K562 (cell line): Measurements from ENCODE around the gene SYS1. TPM values are rescaled to one million over a fixed set of nuclear protein-coding genes. Genes with fewer than 3 reads are reported as not detected.
A peak's percentile ranks its signal among the peaks of the same experiment; 100 is the strongest.

ENCODE experiments used
- ARID1B ChIP-seq: fragments of 450-650 bp; IDR thresholded peaks from 2 replicates; pipeline ENCODE4 v1.6.1; 2016; ENCODE audit warnings: antibody characterized with exemption, mild to moderate bottlenecking, inconsistent platforms
- COPS2 ChIP-seq: fragments of 450-650 bp; conservative IDR thresholded peaks from 2 replicates; pipeline ENCODE4 v1.6.1; 2016; ENCODE audit warnings: mild to moderate bottlenecking, moderate library complexity
- DPF2 ChIP-seq: fragments of 450-650 bp; IDR thresholded peaks from 2 replicates; pipeline ENCODE4 v1.6.1; 2016
- EP300 ChIP-seq: IDR thresholded peaks from 2 replicates; pipeline ENCODE4 v1.6.1; 2012; ENCODE audit warnings: low read length, improper control_type of control experiment
- ETV1 ChIP-seq: fragments of 450-650 bp; conservative IDR thresholded peaks from 2 replicates; pipeline ENCODE4 v1.6.1; 2016; ENCODE audit warnings: missing genetic modification characterization, control low read depth, low read depth, missing compliant biosample characterization
- FOXK2 ChIP-seq, 2 experiments: fragments of 450-650 bp; IDR thresholded peaks in 1 of 2; conservative IDR thresholded peaks in 1 of 2; 2 replicates each; pipeline ENCODE4 v1.6.1; 2016; ENCODE audit warnings: low read depth in 2 of 2, mild to moderate bottlenecking in 1 of 2
- MTF1 ChIP-seq: fragments of 250-450 bp; sonication (Bioruptor Pico); IDR thresholded peaks from 2 replicates; pipeline ENCODE4 v1.9.0; 2021; ENCODE audit warnings: moderate library complexity, mild to moderate bottlenecking, inconsistent platforms, borderline replicate concordance
- NFXL1 ChIP-seq: fragments of 450-650 bp; formaldehyde crosslinking; IDR thresholded peaks from 2 replicates; pipeline ENCODE4 v1.4.0; 2021; ENCODE audit warnings: mild to moderate bottlenecking
- POLR2AphosphoS2 ChIP-seq: IDR thresholded peaks from 2 replicates; pipeline ENCODE4 v1.6.1; 2012; ENCODE audit warnings: low read length, improper control_type of control experiment
- PURB ChIP-seq: sonication (generic); formaldehyde crosslinking; IDR thresholded peaks from 2 replicates; pipeline ENCODE4 v1.9.0; 2021; ENCODE audit warnings: low read depth, mild to moderate bottlenecking, missing genetic modification reagents
- PYGO2 ChIP-seq: fragments of 450-650 bp; IDR thresholded peaks from 2 replicates; pipeline ENCODE4 v1.6.1; 2016; ENCODE audit warnings: mild to moderate bottlenecking, missing genetic modification characterization, moderate library complexity, missing compliant biosample characterization
- SMARCA4 ChIP-seq: fragments of 450-650 bp; IDR thresholded peaks from 2 replicates; pipeline ENCODE4 v1.6.1; 2016
- TAF9B ChIP-seq: fragments of 450-650 bp; IDR thresholded peaks from 2 replicates; pipeline ENCODE4 v1.6.1; 2018; ENCODE audit warnings: mild to moderate bottlenecking; ENCODE audit not compliant: partially characterized antibody
- ZFP36 ChIP-seq: fragments of 150-350 bp; IDR thresholded peaks from 2 replicates; pipeline ENCODE4 v1.6.1; 2018; ENCODE audit warnings: low read length, low read depth; ENCODE audit not compliant: partially characterized antibody
- ZNF274 ChIP-seq: IDR thresholded peaks from 2 replicates; pipeline ENCODE4 v1.6.1; 2011; ENCODE audit warnings: low read depth, mild to moderate bottlenecking, low read length, moderate library complexity, borderline replicate concordance
- ZNF3 ChIP-seq: fragments of 250-450 bp; sonication (Bioruptor Pico); IDR thresholded peaks from 2 replicates; pipeline ENCODE4 v1.5.0; 2021; ENCODE audit warnings: mild to moderate bottlenecking, moderate library complexity
- ZNF586 ChIP-seq: fragments of 450-650 bp; formaldehyde crosslinking; conservative IDR thresholded peaks from 2 replicates; pipeline ENCODE4 v1.4.0; 2020; ENCODE audit warnings: mild to moderate bottlenecking, moderate library complexity
- polyA plus RNA-seq, 8 experiments: library from polyadenylated mRNA; depleted of rRNA in 4 of 8; stranded (reverse) in 5 of 8; unstranded in 3 of 8; fragments of >200 nt; fragmentation: Nextera tagmentation in 2 of 8; fragmentation: Illumina TruSeq in 1 of 8; extraction: Ambion mirVana in 2 of 8; extraction: Trizol in 1 of 8; gene quantifications; 2 replicates each; pipeline versions ENCODE4 v1.2.1 to v1.2.3, GENCODE V29; 2011 to 2014; ENCODE audit warnings: inconsistent platforms in 1 of 8, missing spikeins in 1 of 8
- total RNA-seq, 7 experiments: library from RNA; depleted of rRNA in 6 of 7; stranded (reverse); fragments of >200 nt in 6 of 7; fragmentation: Illumina TruSeq in 2 of 7; extraction: Trizol in 2 of 7; gene quantifications; 2 replicates each; pipeline versions ENCODE4 v1.2.1 to v1.2.3, GENCODE V29; 2011 to 2021; ENCODE audit warnings: low replicate concordance in 1 of 7
- TF ChIP-seq, protein P1 (sequence below): sonication (generic); IDR thresholded peaks from 2 replicates; pipeline ENCODE4 v1.6.1; 2016
- TF ChIP-seq, protein P2 (sequence below): sonication (generic); formaldehyde crosslinking; IDR thresholded peaks from 2 replicates; pipeline ENCODE4 v1.8.0; 2022; ENCODE audit warnings: missing genetic modification reagents, mild to moderate bottlenecking, borderline replicate concordance
- TF ChIP-seq, protein P3 (sequence below), 2 experiments: fragments of 150-350 bp in 1 of 2; IDR thresholded peaks; 2 replicates each; pipeline ENCODE4 v1.6.1; 2012 to 2016; ENCODE audit warnings: low read depth in 2 of 2, low read length in 2 of 2, mild to moderate bottlenecking in 1 of 2, moderate library complexity in 1 of 2
- TF ChIP-seq, protein P4 (sequence below): fragments of 450-650 bp; formaldehyde crosslinking; IDR thresholded peaks from 2 replicates; pipeline ENCODE4 v1.4.0; 2022; ENCODE audit warnings: missing genetic modification characterization

Gene SYS1
- total and polyA plus RNA-seq, 9 of the 15 experiments (the other 6 are each of a cell fraction or from before 2014, with no cell fraction given), result 11.1 to 25.2 (median 17.5) TPM

DNA sequence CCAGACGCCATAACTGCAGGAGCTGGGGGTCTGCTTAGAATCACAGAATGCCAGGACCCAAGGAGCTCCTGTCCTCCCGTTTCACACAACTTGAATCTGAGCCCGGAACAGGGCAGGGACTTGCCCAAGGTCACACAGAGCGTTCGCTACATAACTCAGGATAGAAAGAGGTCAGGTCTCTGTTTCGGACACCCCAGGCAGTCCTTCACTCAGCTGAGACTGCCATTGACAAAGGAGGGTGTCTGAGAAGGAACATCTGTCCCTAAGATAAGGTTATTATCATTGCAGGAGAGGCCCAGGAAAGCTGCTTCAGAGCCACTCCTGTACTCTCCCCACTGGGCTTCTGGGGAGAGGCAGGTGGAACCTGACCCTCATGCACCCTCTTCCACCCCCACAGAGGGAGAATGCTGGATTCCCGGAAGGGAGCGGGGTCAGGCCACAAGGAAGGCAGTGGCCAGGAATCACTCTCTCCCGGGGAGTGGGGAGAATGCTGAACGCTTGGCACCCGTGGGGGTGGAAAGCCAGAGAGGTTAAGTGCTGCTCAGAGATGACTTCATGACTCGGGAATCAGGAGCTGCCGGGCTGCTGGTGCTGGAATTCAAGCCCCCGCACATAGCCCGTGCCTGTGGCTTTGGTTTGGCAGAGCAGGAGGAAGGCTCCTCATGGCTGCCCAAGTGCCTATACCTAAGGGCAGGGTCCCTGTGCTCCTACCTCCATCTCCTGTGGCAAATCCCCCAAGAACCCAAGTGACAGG, 25.4 kb upstream of the SYS1 start (continued):
- TF ChIP-seq PYGO2 (tag) (no peak), ZNF274 (no peak), POLR2AphosphoS2 (no peak), ZFP36 (peak; percentile 32), COPS2 (no peak), NFXL1 (CRISPR knock-in tag) (no peak), SMARCA4 (peak; percentile 78), EP300 (peak; percentile 74), ZNF3 (CRISPR knock-in tag) (no peak), ETV1 (no peak), TAF9B (peak; percentile 34), ARID1B (peak; percentile 90), ZNF586 (CRISPR knock-in tag) (no peak), DPF2 (peak; percentile 82), MTF1 (no peak), FOXK2 (conservative IDR thresholded peaks at IDR 0.05 in 1 of 2, IDR thresholded peaks at IDR 0.05 in 1 of 2; ENCODE audit: low read depth in 2 of 2) (no peak), PURB (CRISPR knock-in tag) (no peak)
- TF ChIP-seq, protein P1, sequence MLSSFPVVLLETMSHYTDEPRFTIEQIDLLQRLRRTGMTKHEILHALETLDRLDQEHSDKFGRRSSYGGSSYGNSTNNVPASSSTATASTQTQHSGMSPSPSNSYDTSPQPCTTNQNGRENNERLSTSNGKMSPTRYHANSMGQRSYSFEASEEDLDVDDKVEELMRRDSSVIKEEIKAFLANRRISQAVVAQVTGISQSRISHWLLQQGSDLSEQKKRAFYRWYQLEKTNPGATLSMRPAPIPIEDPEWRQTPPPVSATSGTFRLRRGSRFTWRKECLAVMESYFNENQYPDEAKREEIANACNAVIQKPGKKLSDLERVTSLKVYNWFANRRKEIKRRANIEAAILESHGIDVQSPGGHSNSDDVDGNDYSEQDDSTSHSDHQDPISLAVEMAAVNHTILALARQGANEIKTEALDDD, result no peak
- TF ChIP-seq, protein P2, sequence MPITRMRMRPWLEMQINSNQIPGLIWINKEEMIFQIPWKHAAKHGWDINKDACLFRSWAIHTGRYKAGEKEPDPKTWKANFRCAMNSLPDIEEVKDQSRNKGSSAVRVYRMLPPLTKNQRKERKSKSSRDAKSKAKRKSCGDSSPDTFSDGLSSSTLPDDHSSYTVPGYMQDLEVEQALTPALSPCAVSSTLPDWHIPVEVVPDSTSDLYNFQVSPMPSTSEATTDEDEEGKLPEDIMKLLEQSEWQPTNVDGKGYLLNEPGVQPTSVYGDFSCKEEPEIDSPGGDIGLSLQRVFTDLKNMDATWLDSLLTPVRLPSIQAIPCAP (CRISPR knock-in tag), result no peak
- TF ChIP-seq, protein P3, sequence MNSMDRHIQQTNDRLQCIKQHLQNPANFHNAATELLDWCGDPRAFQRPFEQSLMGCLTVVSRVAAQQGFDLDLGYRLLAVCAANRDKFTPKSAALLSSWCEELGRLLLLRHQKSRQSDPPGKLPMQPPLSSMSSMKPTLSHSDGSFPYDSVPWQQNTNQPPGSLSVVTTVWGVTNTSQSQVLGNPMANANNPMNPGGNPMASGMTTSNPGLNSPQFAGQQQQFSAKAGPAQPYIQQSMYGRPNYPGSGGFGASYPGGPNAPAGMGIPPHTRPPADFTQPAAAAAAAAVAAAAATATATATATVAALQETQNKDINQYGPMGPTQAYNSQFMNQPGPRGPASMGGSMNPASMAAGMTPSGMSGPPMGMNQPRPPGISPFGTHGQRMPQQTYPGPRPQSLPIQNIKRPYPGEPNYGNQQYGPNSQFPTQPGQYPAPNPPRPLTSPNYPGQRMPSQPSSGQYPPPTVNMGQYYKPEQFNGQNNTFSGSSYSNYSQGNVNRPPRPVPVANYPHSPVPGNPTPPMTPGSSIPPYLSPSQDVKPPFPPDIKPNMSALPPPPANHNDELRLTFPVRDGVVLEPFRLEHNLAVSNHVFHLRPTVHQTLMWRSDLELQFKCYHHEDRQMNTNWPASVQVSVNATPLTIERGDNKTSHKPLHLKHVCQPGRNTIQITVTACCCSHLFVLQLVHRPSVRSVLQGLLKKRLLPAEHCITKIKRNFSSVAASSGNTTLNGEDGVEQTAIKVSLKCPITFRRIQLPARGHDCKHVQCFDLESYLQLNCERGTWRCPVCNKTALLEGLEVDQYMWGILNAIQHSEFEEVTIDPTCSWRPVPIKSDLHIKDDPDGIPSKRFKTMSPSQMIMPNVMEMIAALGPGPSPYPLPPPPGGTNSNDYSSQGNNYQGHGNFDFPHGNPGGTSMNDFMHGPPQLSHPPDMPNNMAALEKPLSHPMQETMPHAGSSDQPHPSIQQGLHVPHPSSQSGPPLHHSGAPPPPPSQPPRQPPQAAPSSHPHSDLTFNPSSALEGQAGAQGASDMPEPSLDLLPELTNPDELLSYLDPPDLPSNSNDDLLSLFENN (IDR thresholded peaks at IDR 0.05; ENCODE audit: low read depth in 2 of 2, low read length in 2 of 2), result peak in 1 of 2 experiments; percentile 68; a peak in 2 of 4 replicates
- TF ChIP-seq, protein P4, sequence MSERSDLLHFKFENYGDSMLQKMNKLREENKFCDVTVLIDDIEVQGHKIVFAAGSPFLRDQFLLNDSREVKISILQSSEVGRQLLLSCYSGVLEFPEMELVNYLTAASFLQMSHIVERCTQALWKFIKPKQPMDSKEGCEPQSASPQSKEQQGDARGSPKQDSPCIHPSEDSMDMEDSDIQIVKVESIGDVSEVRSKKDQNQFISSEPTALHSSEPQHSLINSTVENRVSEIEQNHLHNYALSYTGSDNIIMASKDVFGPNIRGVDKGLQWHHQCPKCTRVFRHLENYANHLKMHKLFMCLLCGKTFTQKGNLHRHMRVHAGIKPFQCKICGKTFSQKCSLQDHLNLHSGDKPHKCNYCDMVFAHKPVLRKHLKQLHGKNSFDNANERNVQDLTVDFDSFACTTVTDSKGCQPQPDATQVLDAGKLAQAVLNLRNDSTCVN (CRISPR knock-in tag), result no peak
